RWPE1 (cell line): ENCODE data around the gene CKAP4.

Experiments used
- CTCF ChIA-PET: fragments of 350-600 bp; sonication (Branson Sonifier 250); formaldehyde crosslinking; extraction: SDS; loops from one replicate; lab custom pipeline; 2021; lab: Yijun Ruan, JAX
- POLR2A ChIA-PET: fragments of 400-600 bp; formaldehyde crosslinking; extraction: SDS; loops from one replicate; lab custom pipeline; 2020; ENCODE audit warnings: antibody characterized with exemption; ENCODE audit not compliant: low non-redundant PET; lab: Yijun Ruan, JAX
- DNase-seq: peaks from one replicate; pipeline ENCODE4 v3.0.0; 2012; ENCODE audit warnings: low spot score
- H3K27ac ChIP-seq: fragments of 450-650 bp; 2 replicates; pipeline ENCODE4 v1.5.1; 2017
- TF ChIP-seq, protein P1 (sequence below): fragments of 450-650 bp; conservative IDR thresholded peaks from 2 replicates; pipeline ENCODE4 v1.5.1; 2017; ENCODE audit warnings: low read depth, mild to moderate bottlenecking

The CKAP4 gene

DNA sequence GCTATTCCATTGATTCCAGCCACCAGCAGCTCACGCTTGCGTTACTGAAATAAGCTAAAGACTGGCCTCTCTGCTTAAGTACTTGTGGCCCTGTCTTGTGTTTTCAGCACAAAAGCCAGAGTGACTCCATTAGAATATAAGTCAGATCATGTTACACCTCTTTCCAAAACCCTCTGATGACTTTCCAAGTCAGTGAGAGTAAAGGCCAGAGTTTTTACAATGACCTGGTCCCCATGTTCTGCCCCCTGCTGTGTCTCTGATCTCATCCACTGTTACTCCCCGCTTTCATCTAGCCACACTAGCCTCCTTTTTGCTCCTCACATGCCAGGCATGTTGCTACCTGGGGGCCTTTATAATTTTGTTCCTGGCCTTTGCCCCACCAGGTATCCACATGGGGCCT, 6.9 kb upstream of the CKAP4 start:
- ChIA-PET CTCF (interaction anchor here (0.6 kb wide), 1 partner anchor 14 kb away, joined by 3 read pairs; no protein-coding TSS in a partner anchor), POLR2A (no interaction called here)
- no peak for DNase-seq
- TF ChIP-seq, protein P1, sequence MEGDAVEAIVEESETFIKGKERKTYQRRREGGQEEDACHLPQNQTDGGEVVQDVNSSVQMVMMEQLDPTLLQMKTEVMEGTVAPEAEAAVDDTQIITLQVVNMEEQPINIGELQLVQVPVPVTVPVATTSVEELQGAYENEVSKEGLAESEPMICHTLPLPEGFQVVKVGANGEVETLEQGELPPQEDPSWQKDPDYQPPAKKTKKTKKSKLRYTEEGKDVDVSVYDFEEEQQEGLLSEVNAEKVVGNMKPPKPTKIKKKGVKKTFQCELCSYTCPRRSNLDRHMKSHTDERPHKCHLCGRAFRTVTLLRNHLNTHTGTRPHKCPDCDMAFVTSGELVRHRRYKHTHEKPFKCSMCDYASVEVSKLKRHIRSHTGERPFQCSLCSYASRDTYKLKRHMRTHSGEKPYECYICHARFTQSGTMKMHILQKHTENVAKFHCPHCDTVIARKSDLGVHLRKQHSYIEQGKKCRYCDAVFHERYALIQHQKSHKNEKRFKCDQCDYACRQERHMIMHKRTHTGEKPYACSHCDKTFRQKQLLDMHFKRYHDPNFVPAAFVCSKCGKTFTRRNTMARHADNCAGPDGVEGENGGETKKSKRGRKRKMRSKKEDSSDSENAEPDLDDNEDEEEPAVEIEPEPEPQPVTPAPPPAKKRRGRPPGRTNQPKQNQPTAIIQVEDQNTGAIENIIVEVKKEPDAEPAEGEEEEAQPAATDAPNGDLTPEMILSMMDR, result no peak
- no peak overlapping the region for H3K27ac ChIP-seq

DNA sequence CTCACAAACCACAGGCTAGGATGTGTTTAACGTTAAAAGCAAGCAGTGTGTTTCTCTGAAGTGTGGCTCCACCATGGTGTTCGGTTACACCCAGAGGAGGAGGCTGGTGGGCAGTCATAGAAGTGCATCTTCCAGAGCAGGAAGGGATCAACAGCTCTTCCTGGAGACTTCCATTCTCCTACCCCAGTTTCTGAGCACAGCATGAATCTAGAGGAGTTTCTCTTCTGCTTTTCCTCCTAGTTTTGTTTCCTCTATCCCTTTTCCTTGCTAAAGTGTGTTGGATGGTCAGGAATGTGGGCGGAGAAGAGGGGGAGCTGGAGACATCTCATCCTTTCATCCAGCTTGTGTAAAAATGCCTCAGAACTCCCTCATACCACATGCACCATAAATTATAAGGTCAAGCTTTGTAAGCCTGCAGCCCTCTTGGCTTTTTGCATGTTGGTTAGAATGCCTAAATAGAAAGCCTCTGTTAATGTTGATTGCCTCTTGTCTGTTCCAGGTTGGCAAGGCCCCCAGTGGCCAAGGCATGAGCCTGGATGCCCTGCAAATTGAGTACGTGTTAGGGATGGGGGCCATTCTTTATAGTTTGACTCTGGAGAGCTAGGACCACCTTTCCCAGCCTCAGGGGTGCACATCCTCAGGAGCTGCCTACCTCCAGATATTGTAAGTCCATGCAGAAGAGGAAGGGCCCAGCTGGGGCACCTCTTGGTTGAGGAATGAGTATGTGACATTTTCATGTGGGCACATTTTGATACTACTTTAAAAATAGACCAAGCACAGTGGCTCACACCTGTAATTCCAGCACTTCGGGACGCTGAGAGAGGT, 4.0 kb upstream of the CKAP4 start:
- ChIA-PET CTCF (interaction anchor here (0.6 to 0.7 kb wide), 2 partner anchors 19 to 50 kb away, joined by 3 to 5 read pairs; no protein-coding TSS in a partner anchor), POLR2A (no interaction called here)
- H3K27ac ChIP-seq, result no peak overlapping the region
- TF ChIP-seq, protein P1, result no peak
- no peak for DNase-seq

DNA sequence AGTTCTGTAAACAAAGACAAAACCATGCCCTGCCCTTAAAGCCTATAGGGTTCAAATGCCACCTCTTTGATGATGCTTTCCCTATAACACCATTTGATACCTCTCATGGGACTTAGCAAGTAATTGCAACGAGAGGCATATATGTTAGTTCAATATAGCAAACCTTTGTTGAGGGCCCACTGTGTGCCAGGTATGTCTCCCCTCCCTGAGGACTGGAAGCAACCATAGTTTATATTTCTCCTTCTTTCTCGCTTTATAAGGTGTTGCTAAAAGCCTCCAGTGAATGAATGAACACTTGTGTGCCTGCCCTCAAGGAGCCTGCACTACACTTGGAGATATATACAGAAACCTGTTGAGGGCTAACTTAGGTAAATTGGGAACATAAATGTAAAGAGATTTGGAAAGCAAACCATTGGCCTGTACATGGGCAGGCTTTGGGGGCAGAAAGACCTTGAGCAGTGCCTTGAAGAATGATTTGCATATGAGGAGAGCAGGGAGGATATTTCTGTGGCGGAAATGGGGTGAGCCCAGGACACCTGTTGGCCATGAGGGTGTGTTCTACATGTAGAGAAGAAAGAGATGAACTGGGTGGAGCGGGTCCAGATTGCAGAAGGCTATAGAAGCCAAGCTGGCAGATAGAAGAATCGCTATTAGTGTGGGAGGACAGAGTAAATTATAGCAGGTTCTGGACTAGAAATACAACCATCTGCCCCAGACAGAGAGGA, 1.8 kb upstream of the CKAP4 start:
- CTCF ChIA-PET, result no interaction called here

DNA sequence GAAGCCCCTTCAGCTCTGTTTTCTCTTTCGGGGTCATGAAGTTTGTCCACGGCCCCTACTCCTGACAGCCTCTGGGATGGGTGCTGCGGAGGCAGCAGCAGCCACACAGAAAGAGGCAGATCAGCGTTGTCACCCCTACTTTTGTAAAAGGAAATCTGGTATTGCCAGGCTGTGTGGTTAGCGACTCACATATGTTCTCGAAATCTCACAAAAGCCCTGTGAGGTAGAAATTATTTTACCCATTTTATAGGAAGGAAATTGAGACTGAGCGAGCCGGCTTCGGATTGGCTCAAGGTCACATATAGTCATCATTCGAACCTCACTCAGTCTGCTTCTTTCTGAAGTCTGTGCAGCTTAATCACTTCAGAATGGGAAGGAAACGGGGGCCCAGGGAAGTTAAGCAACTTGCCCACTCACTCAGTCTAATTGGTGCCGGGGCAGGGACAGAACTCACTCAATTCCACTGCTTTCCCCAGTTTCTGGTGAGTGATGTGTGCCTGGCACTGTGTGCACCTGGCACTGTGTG, 1.1 kb upstream of the CKAP4 start:
- no peak for DNase-seq
- ChIA-PET CTCF (interaction anchor here (0.5 to 1.0 kb wide), 3 partner anchors 25 to 1874 kb away, joined by 3 to 4 read pairs (median 3); no protein-coding TSS in a partner anchor), POLR2A (no interaction called here)
- H3K27ac ChIP-seq, result peak overlapping the region; percentile 93
- TF ChIP-seq, protein P1, result no peak

More for the DNA sequence above, 1.8 kb upstream of the CKAP4 start:
- POLR2A ChIA-PET, result interaction anchor here (0.5 kb wide), 1 partner anchor 86 kb away, joined by 3 read pairs; no protein-coding TSS in a partner anchor
- H3K27ac ChIP-seq, result peak overlapping the region; percentile 93; the same call in 1 of the 2 replicates
- TF ChIP-seq, protein P1, result no peak
- no peak for DNase-seq

DNA sequence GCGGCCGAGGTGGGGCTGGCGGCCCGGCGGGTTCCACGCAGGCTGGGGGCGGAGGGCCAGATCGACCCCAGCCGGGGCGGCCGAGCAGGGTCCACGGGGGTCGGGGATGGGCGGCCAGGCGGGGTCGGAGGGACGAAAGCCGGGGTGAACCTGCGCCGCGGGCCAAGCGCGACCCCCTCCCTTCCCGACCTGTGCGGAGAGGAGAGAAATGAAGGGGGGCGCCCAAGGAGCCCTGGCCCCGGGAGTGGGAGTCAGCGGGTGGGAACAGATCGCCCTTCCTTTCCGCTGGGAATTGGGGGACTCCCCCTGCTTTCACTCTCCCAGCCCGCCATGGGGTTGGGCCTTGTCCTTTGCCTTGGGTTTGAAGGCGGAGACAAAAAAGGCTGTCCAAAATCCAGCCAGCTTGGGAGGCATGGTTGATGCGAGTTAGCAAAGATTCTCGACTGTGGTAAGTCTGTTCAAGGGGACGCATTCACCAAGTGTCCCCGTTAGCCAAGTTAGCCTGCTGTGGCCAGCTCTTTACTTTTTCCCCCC, 559 bp upstream of the CKAP4 start:
- POLR2A ChIA-PET, result interaction anchor here (0.7 kb wide), 1 partner anchor 11 kb away, joined by 3 read pairs; no protein-coding TSS in a partner anchor
- CTCF ChIA-PET, result interaction anchor here (0.5 to 1.0 kb wide), 3 partner anchors 24 to 1873 kb away, joined by 3 to 4 read pairs (median 3); no protein-coding TSS in a partner anchor
- H3K27ac ChIP-seq, result peak overlapping the region; percentile 93
- TF ChIP-seq, protein P1, result no peak
- peak; percentile 52 for DNase-seq
